Fibroblast of lung (primary cell): Measurements from ENCODE around the gene FITM2. TPM values are rescaled to one million over a fixed set of nuclear protein-coding genes. Genes with fewer than 3 reads are reported as not detected.

ENCODE experiments used
- DNase-seq, 2 donors: peaks; one replicate each; pipeline versions ENCODE4 v3.0.0 to v3.0.0-alpha.2; 2010; ENCODE audit warnings: low read depth in 2 of 2
- H2AFZ ChIP-seq: 2 replicates; pipeline ENCODE4 v1.5.1; 2012; ENCODE audit warnings: low read length, control low read depth, inconsistent platforms
- H3K27ac ChIP-seq: 2 replicates; pipeline ENCODE4 v1.5.1; 2011; ENCODE audit warnings: low read length, control low read depth; ENCODE audit not compliant: insufficient read depth
- H3K27me3 ChIP-seq: 2 replicates; pipeline ENCODE4 v1.5.1; 2011; ENCODE audit warnings: mild to moderate bottlenecking, low read length; ENCODE audit not compliant: control insufficient read depth, insufficient read depth
- H3K36me3 ChIP-seq: 2 replicates; pipeline ENCODE4 v1.5.1; 2011; ENCODE audit warnings: low read length; ENCODE audit not compliant: control insufficient read depth, insufficient read depth
- H3K4me1 ChIP-seq: 2 replicates; pipeline ENCODE4 v1.5.1; 2011; ENCODE audit warnings: low read length; ENCODE audit not compliant: control insufficient read depth, insufficient read depth; ENCODE audit errors: extremely low read depth
- H3K4me2 ChIP-seq: 2 replicates; pipeline ENCODE4 v1.5.1; 2011; ENCODE audit warnings: low read length, control low read depth; ENCODE audit not compliant: insufficient read depth; ENCODE audit errors: extremely low read depth
- H3K4me3 ChIP-seq, 4 experiments: fragments of 200-600 bp in 1 of 4; sonication (generic) in 1 of 4; replicated peaks in 1 of 4; 2 replicates each; pipeline ENCODE4 v1.5.1; 2011 to 2016; ENCODE audit warnings: low read length in 4 of 4, low read depth in 3 of 4, mild to moderate bottlenecking in 3 of 4, control low read depth in 2 of 4, inconsistent platforms in 1 of 4, mixed read lengths in 1 of 4; ENCODE audit not compliant: insufficient read depth in 1 of 4; ENCODE audit errors: control extremely low read depth in 1 of 4
- H3K79me2 ChIP-seq: 2 replicates; pipeline ENCODE4 v1.5.1; 2012; ENCODE audit warnings: mild to moderate bottlenecking, low read length, inconsistent platforms; ENCODE audit not compliant: control insufficient read depth, insufficient read depth
- H3K9ac ChIP-seq: 2 replicates; pipeline ENCODE4 v1.5.1; 2011; ENCODE audit warnings: mild to moderate bottlenecking, low read length, control low read depth; ENCODE audit not compliant: insufficient read depth
- H3K9me3 ChIP-seq: 2 replicates; pipeline ENCODE4 v1.5.1; 2012; ENCODE audit warnings: low read depth, low read length; ENCODE audit not compliant: control insufficient read depth, insufficient read depth
- H4K20me1 ChIP-seq: 2 replicates; pipeline ENCODE4 v1.5.1; 2011; ENCODE audit warnings: low read length; ENCODE audit not compliant: control insufficient read depth, insufficient read depth; ENCODE audit errors: extremely low read depth
- CTCF ChIP-seq, 2 donors: IDR thresholded peaks in 1 of 2; conservative IDR thresholded peaks in 1 of 2; 1 replicate in 1 of 2; 2 replicates in 1 of 2; pipeline ENCODE4 v1.5.1; 2011 to 2012; ENCODE audit warnings: low read length in 2 of 2, control low read depth in 1 of 2, inconsistent platforms in 1 of 2, low read depth in 1 of 2, mild to moderate bottlenecking in 1 of 2
- EZH2 ChIP-seq: IDR thresholded peaks from 2 replicates; pipeline ENCODE4 v1.5.1; 2012; ENCODE audit warnings: low read length, control low read depth, mild to moderate bottlenecking; ENCODE audit errors: missing control alignments
- polyA plus RNA-seq, 2 donors: library from polyadenylated mRNA; depleted of rRNA in 1 of 2; stranded (reverse) in 1 of 2; unstranded in 1 of 2; fragments of >200 nt; gene quantifications; 2 replicates each; pipeline ENCODE4 v1.2.1, GENCODE V29; 2011 to 2012; ENCODE audit warnings: missing spikeins in 1 of 2
- total RNA-seq: library from RNA; depleted of rRNA; stranded (reverse); fragments of >200 nt; gene quantifications from 2 replicates; pipeline ENCODE4 v1.2.1, GENCODE V29; 2014

FITM2 gene
- total and polyA plus RNA-seq, 2 donors (not counting 1 experiment from before 2014, with no cell fraction given): 8.6 to 9.7 TPM

- Histone ChIP-seq H3K27ac (no peak overlapping the region), H3K27me3 (no peaks in the 10 kb centered on the region), H3K4me3 (no peak overlapping the region), H3K9ac (no peak overlapping the region), H3K36me3 (no peaks in the 10 kb centered on the region), H3K9me3 (no peaks in the 10 kb centered on the region), H3K4me2 (no peak overlapping the region), H3K79me2 (no peaks in the 10 kb centered on the region), H2AFZ (no peak overlapping the region), H3K4me1 (no peaks in the 10 kb centered on the region), H4K20me1 (no peaks in the 10 kb centered on the region)
- TF ChIP-seq EZH2 (no peak), CTCF (conservative IDR thresholded peaks at IDR 0.05 in 1 of 2, IDR thresholded peaks at IDR 0.05 in 1 of 2; ENCODE audit: low read depth in 1 of 2, low read length in 2 of 2) (no peak)
- DNase-seq: no peak
Observed at GRCh38 chr20:44280387-44280786, 30.6 kb downstream of the FITM2 start.

GRCh38 chr20:44279228-44279627, 31.8 kb downstream of the FITM2 start:
- peak; percentile 47 to 93 for DNase-seq
- TF ChIP-seq CTCF (conservative IDR thresholded peaks at IDR 0.05 in 1 of 2, IDR thresholded peaks at IDR 0.05 in 1 of 2; ENCODE audit: low read depth in 1 of 2, low read length in 2 of 2) (no peak), EZH2 (no peak)
- Histone ChIP-seq H3K79me2 (no peaks in the 10 kb centered on the region), H3K4me2 (no peak overlapping the region), H3K9ac (no peak overlapping the region), H3K27me3 (no peaks in the 10 kb centered on the region), H4K20me1 (no peaks in the 10 kb centered on the region), H3K9me3 (no peaks in the 10 kb centered on the region), H3K4me3 (no peak overlapping the region), H3K36me3 (no peaks in the 10 kb centered on the region), H3K27ac (no peak overlapping the region), H2AFZ (no peak overlapping the region), H3K4me1 (no peaks in the 10 kb centered on the region)

- Histone ChIP-seq H3K4me3 (no peak overlapping the region), H3K36me3 (no peaks in the 10 kb centered on the region), H3K27ac (no peak overlapping the region), H3K79me2 (no peaks in the 10 kb centered on the region), H4K20me1 (no peaks in the 10 kb centered on the region), H3K9me3 (no peaks in the 10 kb centered on the region), H3K4me1 (no peaks in the 10 kb centered on the region), H3K9ac (no peak overlapping the region), H3K4me2 (no peak overlapping the region), H2AFZ (no peak overlapping the region), H3K27me3 (no peaks in the 10 kb centered on the region)
- DNase-seq: no peak
- TF ChIP-seq EZH2 (no peak), CTCF (conservative IDR thresholded peaks at IDR 0.05 in 1 of 2, IDR thresholded peaks at IDR 0.05 in 1 of 2; ENCODE audit: low read depth in 1 of 2, low read length in 2 of 2) (no peak)
Observed at GRCh38 chr20:44274303-44275017, 36.5 kb downstream of the FITM2 start.
